ENCODE data around the gene ABHD3.
"Not testable (repeated sequence)": the region's sequence is repeated elsewhere in the genome, so short reads cannot be mapped to it uniquely, and the experiment has no call there.

ABHD3 gene

DNA sequence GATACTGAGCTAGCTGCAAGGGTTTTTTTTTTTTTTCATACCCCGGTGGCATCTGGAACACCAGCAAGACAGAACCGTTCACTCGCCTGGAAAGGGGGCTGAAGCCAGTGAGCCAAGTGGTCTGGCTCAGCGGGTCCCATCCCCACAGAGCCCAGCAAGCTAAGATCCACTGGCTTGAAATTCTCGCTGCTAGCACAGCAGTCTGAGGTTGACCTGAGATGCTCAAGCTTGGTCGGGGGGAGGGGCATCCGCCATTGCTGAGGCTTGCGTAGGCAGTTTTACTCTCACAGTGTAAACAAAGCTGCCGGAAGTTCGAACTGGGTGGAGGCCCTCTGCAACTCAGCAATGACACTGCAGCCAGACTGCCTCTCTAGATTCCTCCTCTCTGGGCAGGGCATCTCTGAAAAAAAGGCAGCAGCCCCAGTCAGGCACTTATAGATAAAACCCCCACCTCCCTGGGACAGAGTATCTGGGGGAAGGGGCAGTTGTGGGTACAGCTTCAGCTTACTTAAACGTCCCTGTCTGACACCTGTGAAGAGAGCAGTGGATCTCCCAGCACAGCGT, 31.0 kb upstream of the ABHD3 start:
- no peaks in the 10 kb centered on the region for H3K27me3 ChIP-seq
- no peaks in the 10 kb centered on the region for H3K36me3 ChIP-seq
- H3K9me3 ChIP-seq = no peaks in the 10 kb centered on the region
- H3K4me3 ChIP-seq (ENCODE audit: low read depth, low read length) = no peak overlapping the region
- no peaks in the 10 kb centered on the region for H3K4me1 ChIP-seq
- TF ChIP-seq, protein P1, sequence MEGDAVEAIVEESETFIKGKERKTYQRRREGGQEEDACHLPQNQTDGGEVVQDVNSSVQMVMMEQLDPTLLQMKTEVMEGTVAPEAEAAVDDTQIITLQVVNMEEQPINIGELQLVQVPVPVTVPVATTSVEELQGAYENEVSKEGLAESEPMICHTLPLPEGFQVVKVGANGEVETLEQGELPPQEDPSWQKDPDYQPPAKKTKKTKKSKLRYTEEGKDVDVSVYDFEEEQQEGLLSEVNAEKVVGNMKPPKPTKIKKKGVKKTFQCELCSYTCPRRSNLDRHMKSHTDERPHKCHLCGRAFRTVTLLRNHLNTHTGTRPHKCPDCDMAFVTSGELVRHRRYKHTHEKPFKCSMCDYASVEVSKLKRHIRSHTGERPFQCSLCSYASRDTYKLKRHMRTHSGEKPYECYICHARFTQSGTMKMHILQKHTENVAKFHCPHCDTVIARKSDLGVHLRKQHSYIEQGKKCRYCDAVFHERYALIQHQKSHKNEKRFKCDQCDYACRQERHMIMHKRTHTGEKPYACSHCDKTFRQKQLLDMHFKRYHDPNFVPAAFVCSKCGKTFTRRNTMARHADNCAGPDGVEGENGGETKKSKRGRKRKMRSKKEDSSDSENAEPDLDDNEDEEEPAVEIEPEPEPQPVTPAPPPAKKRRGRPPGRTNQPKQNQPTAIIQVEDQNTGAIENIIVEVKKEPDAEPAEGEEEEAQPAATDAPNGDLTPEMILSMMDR (IDR thresholded peaks at IDR 0.05; ENCODE audit: low read depth, low read length) = no peak
- no peak for DNase-seq

DNA sequence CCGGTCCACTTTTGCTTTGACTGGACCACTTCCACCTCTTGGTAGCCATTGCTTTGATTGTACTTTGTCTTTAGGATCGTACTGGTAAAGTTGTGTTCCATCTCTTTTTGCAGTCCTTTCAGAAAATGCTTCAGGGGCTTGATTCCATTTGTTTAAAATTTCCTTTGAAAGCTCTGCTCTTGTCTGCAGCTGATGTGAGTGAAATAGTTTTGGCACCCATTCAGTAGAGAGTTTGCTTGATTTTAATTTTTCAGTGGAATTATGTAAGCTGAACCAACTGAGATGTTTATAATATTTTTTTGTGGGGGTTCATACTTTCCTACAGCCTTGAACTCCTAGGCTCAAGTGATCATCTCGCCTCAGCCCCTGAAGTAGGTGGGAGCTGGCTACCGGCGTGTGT, 28.4 kb upstream of the ABHD3 start:
- no peaks in the 10 kb centered on the region for H3K27me3 ChIP-seq
- no peak for DNase-seq
- TF ChIP-seq, protein P1 (IDR thresholded peaks at IDR 0.05; ENCODE audit: low read depth, low read length) = no peak
- H3K9me3 ChIP-seq = no peaks in the 10 kb centered on the region
- no peak overlapping the region for H3K4me3 ChIP-seq (ENCODE audit: low read depth, low read length)
- H3K4me1 ChIP-seq = no peaks in the 10 kb centered on the region
- no peaks in the 10 kb centered on the region for H3K36me3 ChIP-seq

DNA sequence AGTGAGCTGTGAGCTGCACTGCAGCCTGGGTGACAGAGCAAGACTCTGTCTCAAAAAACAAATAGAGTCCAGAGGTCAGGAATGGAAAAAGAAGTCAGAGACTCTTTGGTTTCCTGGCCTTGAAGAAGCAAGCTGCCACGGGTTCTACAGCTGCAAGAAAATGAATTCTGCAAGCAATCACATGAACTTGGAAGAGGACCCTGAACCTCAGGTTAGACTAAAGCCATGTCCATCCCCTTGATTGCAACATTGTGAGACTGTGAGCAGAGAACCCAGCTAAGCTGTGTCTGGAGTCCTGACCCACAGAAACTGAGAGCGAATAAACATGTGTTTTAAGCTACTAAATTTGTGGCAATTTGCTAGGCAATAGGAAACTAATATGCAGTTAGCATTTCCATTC, 23.1 kb upstream of the ABHD3 start:
- DNase-seq = no peak
- TF ChIP-seq, protein P1 (IDR thresholded peaks at IDR 0.05; ENCODE audit: low read depth, low read length) = no peak

DNA sequence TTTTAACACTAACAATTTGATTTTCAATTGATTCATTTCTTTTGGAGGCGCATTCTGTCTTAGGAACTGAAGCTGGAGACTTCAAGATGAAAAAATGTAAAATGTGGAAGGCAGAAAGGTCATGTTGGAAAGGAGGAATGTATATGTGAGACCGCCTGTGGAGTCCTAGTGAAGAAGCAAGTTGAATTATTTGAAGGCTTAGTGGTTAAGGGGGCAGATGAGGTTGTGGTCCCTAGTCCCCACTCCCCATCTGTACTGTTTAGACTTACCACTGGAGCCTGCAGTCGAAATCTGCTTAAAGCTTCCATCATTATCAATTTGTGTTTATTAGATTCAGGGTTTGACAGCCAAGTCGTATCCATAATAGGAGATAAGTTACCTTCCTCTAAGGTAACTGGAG, 20.6 kb upstream of the ABHD3 start:
- no peak for DNase-seq
- Histone ChIP-seq H3K9me3 (no peaks in the 10 kb centered on the region), H3K4me1 (no peaks in the 10 kb centered on the region), H3K4me3 (ENCODE audit: low read depth, low read length) (no peak overlapping the region), H3K36me3 (no peaks in the 10 kb centered on the region), H3K27me3 (no peaks in the 10 kb centered on the region)
- TF ChIP-seq, protein P1 (IDR thresholded peaks at IDR 0.05; ENCODE audit: low read depth, low read length) = no peak

More for the DNA sequence above, 23.1 kb upstream of the ABHD3 start:
- H3K36me3 ChIP-seq = no peaks in the 10 kb centered on the region
- H3K9me3 ChIP-seq = no peaks in the 10 kb centered on the region
- H3K4me3 ChIP-seq (ENCODE audit: low read depth, low read length) = no peak overlapping the region
- H3K4me1 ChIP-seq = no peaks in the 10 kb centered on the region
- H3K27me3 ChIP-seq = no peaks in the 10 kb centered on the region

DNA sequence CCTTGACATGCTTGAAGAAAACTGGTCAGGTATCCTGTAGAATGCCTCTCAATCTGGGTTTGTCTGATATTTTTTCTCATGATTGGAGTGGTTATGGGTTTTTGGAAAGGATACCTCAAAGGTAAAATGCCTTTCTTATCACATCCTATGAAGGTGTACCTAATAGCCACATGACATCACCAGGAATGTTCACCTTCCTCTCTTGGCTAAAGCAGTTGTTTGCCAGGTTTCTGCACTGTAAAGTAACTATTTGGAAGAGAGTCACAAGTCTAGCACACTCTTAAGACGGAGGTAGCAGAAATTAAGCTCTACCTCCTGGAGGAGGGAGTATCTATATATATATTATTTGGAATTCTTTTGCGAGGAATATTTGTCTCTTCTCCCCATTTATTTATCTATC, 18.1 kb upstream of the ABHD3 start:
- no peak for DNase-seq
- Histone ChIP-seq H3K4me3 (ENCODE audit: low read depth, low read length) (no peak overlapping the region), H3K27me3 (no peaks in the 10 kb centered on the region), H3K9me3 (no peaks in the 10 kb centered on the region), H3K36me3 (no peaks in the 10 kb centered on the region), H3K4me1 (no peaks in the 10 kb centered on the region)
- TF ChIP-seq, protein P1 (IDR thresholded peaks at IDR 0.05; ENCODE audit: low read depth, low read length) = no peak

DNA sequence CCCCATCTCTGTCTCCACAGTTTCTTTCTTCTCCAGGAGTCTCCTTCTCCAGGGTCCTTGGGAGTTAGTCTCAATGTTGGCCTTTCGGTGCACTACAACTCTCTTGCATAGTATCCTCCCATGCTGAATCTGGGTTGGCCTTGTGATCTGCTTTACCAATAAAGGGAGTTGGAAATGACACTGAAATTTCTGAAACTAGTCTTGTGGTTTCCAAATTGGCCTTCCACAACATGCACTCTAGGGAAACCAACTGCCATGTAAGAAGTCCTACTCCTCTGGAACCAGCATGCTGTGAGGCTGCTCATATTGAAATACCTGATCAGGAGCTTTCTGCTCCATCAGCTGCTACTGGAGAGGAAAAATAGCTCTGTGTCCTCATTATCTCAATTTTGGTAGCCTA, 9.9 kb upstream of the ABHD3 start:
- Histone ChIP-seq H3K4me3 (ENCODE audit: low read depth, low read length) (no peak overlapping the region), H3K9me3 (no peaks in the 10 kb centered on the region), H3K27me3 (no peaks in the 10 kb centered on the region), H3K4me1 (no peaks in the 10 kb centered on the region), H3K36me3 (no peaks in the 10 kb centered on the region)
- TF ChIP-seq, protein P1 (IDR thresholded peaks at IDR 0.05; ENCODE audit: low read depth, low read length) = no peak
- DNase-seq = no peak

DNA sequence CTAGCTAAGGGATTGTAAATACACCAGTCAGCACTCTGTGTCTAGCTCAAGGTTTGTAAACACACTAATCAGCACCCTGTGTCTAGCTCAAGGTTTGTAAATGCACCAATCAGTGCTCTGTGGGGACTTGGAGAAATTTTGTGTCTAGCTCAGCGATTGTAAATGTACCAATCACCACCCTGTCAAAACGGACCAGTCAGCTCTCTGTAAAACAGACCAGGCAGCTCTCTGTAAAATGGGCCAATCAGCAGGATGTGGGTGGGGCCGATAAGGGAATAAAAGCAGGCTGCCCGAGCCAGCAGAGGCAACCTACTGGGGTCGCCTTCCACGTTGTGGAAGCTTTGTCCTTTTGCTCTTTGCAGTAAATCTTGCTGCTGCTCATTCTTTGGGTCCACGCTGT, 2.6 kb upstream of the ABHD3 start:
- not testable (repeated sequence) for H3K36me3 ChIP-seq; H3K4me3 ChIP-seq (ENCODE audit: low read depth, low read length); DNase-seq; H3K4me1 ChIP-seq; H3K27me3 ChIP-seq; H3K9me3 ChIP-seq
